ENCODE measurements around the gene FAM24B.
"Not testable (repeated sequence)": the region's sequence is repeated elsewhere in the genome, so short reads cannot be mapped to it uniquely, and the experiment has no call there.

FAM24B gene

DNA sequence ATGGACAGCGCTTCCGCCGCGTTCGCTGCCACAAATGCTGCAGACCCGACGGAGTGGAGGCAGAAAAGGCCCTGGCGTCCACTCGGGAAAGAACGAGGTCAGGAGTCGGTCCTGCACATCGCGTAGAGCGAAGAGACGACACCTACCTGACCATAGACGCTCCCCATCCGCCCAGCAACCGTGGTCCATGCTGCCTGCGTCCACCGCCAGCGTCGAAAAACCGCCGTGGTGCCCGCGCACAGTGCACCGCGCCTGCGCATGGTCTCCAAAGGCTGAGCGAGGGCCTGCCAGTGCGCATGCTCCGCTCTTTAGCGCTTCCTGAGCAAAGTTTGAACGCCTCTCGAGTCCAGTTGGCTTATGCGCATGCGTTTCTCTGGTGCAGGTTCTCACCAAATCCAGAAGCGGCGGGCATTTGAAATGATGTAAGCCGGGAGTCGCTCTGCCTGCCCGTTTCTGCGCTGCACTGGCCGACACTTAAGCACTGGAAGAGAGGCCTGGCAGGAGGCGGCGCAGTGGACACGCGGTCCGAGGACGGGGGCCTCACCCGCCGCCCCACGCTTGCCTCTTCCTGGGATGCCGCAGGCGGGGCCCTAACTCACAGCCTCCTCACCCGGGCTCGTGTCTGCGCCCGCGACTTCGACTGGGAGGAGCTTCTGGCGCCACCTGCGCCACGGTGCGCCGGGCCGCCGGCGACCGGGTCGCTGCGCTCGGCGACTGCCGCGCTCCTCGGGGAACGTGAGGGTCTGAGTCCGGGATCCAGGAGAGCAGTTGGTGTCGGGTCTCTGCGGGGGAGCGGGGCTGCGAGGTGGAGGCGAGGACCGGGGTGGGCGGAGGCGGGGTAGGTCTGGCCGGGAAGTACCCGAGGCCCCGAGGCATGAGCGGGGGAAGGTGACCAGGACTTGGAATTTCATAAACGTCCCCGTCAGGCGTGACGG lies at the start of gene FAM24B:
Gene FAM24B, minus strand, starts transcription at position 243 of the 935 bp plus-strand sequence. CDS start 29,066 bp downstream, outside the sequence.
- DNase-seq, result no peak

DNA sequence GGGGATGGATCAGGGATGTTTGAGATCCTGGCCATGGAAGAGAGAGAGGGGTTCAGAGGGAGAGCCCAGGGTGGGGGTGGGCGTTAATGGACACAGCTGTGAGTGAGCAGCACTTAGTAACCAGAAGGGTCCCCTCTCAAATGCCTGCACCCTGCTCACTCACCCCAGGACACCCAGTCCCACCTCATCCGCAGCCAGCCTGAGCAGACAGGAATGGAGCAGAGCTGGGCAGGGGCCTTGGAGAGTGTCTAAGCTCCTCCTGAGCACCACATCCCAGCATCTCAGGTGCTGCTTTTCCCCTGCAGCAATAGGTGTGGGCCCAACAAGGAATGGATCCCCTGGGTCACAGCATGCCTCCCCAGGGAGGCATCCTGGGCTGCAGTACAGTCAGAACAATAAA lies 36.3 kb upstream of the FAM24B start:
- no peak for DNase-seq

- peak; percentile 1 for DNase-seq
Observed at GRCh38 chr10:122911889-122912484, 32.6 kb upstream of the FAM24B start.

DNA sequence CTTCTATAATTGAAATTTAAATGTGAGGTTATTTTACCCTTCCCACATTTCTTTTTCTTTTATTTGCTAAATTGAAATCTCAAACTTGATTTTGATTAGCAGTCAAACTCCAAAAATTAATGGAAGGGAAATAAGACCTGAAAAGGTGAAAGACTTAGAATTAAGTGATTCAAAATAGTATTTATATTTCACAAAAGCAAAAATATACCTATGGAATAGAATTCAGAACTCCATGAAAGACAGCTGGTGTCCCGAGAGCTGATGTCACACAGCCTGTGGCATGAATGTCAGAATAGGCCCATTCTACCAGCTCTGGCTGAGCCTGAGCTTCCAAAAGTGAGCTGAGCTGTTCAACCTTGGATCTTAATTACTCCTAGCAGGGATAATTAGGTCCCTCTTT lies 30.9 kb upstream of the FAM24B start, which contains the start of gene FAM24A:
Gene FAM24A, plus strand, starts transcription at position 301 of the 400 bp plus-strand sequence. CDS start 1,025 bp downstream, outside the sequence.
- no peak for DNase-seq

GRCh38 chr10:122903861-122904260 lies 24.5 kb upstream of the FAM24B start:
- DNase-seq, result not testable (repeated sequence)

GRCh38 chr10:122894261-122894944 lies 15.0 kb upstream of the FAM24B start:
- DNase-seq, result no peak

GRCh38 chr10:122884166-122884565 lies 4.8 kb upstream of the FAM24B start:
- DNase-seq, result no peak

GRCh38 chr10:122882766-122883165 lies 3.4 kb upstream of the FAM24B start:
- no peak for DNase-seq

DNA sequence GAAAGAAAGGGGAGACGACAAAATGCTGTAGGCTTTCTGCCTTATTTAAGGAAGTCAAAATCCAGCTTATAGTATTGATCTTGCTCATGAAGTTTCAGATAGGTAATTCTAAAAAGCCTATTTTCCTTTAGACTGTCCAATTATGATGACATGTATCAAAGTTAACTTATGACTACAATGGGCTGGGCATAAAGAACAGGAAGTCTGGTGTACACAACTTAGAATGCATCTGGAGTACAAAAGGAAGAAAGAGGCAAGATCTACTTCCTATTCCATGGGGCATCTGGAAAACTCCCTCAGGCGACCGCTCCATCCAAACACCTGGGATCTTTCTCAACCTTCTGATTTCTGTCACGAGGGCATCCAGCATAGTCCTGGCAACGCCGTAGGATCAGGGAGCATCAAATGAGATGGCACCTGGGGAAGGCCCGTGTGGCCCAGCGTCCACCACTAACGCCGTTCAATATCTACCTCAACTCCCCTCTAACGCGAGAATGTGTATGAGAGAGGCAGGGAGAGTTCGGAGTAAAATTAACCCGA lies 512 bp downstream of the FAM24B start:
- no peak for DNase-seq

GRCh38 chr10:122877264-122877663 lies 2.1 kb downstream of the FAM24B start:
- no peak for DNase-seq

DNA sequence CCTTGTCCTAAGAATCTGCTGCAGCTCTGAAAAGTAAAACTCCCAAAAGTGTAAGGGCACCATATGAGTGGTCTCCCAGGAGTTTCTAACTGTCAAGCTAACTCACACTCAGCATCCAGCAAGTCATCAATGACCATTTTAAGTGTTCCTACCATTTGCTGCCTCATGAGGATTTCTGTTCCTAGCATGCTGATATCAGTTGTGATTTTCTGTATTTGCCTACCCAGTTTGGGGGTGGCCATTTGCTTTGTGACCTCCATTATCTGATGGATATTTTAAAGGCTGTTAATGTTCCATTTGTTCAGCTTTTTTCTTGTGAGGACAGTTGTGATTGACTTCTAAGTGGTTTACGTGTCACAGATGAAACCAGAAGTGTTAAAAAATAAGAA lies 2.9 kb downstream of the FAM24B start:
- DNase-seq, result no peak

DNA sequence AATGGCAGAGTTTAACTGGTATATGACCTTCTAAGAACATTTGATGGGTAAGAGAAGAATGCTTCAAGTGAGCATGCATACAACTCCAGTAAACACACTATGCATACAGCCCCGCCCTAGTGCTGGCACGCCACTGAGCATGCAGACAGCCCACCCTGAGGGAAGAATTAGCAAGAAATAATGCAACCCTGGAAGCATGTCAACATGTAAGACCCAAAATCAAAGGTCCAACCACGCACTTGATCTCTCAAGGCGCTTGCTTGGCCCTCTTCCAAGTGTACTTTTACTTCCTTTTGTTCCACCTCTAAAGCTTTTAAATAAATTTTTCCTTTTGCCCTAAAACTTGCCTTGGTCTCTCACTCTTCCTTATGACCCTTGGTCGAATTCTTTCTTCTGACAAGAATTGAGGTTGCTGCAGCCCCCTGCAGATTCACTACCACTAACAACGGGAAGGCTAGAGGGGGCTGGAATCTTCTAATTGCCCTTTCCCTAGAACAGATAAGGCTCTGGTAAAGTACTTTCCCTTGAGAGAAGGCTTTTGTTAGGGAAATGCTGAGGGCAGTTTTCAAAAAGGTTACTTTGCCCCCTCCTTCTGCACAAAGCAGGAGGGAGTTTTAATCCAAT lies 3.4 kb downstream of the FAM24B start:
- DNase-seq, result no peak

GRCh38 chr10:122871947-122872346 lies 7.4 kb downstream of the FAM24B start:
- not testable (repeated sequence) for DNase-seq

- not testable (repeated sequence) for DNase-seq
Observed at GRCh38 chr10:122868768-122869167, 10.6 kb downstream of the FAM24B start.

DNA sequence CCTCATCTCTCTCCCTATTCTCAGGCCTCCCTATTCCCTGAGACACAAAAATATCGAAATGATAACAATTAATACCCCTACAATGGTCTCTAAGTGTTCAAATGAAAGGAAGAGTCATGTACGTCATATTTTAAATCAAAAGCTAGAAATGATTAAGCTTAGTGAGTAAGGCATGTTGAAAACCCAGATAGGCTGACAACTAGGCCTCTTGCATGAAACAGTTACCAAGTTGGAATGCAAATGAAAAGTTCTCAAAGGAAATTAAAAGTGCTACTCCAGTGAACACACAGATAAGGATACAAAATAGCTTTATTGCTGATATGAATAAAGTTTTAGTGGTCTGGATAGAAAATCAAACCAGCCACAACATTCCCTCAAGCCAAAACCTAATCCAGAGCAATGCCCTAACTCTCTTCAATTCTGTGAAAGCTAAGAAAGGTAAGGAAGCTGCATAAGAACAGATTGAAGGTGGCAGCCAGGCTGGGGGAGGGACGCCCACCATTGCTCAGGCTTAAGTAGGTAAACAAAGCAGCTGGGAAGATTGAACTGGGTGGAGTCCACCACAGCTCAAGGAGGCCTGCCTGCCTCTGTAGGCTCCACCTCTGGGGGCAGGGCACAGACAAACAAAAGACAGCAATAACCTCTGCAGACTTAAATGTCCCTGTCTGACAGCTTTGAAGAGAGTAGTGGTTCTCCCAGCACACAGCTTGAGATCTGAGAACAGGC lies 12.5 kb downstream of the FAM24B start:
- not testable (repeated sequence) for DNase-seq

- DNase-seq, result no peak
Observed at GRCh38 chr10:122864901-122865300, 14.5 kb downstream of the FAM24B start.

GRCh38 chr10:122864194-122864592 lies 15.2 kb downstream of the FAM24B start:
- DNase-seq, result no peak

DNA sequence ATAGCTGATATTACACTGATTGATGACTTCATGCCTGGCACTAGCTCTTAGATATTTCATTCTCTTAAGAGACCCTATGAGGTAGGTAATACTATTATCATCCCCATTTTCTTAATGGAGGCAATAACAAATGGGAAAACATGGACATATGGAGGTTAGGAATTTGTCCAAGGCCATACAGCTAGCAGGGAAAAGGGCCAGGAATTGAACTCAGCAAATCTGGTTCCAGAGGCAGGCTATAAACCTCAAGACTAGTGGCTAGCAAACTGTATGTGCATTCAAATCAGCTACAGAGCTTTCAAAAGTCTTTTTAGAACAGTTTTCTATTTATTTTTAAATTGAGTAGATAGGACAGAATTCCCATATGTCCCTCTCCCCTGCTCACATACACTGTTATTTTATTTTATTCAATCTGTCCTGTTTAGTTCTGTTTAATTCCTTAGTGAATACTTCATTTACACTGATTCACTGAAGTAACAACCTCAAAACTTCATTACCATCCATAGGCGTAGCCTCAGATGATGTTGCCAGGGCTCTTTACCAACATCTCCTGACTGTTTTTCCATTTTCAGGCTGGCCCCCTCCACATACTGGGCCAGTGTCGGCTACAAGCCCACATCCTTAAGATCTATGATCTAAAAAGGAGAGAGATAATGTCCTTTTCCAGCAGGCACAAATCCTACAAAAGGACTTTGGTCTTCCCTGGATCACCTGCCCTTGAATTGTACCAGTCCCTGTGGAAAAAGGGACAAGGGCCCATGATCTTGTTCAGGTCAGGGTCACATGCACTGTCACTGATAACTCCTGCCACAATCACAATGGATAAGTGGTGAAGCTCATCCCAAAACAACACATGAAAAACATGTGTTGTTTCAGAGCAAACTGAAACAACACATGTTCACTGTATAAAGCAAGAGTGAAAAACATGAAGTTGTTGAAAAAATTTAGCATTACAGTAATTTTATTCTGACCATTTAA lies 15.9 kb downstream of the FAM24B start:
- DNase-seq, result no peak

DNA sequence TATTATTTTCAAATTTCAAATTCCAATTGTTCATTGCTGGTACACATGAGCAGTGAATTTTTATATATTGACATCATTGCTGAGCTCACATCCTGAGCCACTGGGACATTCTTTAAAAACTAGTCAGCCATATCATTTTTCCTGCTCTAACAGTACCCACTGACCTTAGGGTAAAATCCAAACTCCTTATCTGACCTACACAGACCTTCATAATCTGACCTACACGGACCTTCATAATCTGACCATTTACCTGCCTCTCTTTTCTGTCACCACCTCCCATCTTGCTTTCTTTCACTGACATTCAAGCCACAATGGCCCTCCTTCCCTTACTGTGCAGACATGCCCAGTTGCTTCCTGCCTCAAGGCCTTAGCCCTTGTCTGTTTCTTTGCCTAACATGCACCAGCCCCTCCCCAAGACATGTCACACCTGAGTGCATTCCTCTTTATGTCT lies 17.6 kb downstream of the FAM24B start:
- DNase-seq, result no peak

DNA sequence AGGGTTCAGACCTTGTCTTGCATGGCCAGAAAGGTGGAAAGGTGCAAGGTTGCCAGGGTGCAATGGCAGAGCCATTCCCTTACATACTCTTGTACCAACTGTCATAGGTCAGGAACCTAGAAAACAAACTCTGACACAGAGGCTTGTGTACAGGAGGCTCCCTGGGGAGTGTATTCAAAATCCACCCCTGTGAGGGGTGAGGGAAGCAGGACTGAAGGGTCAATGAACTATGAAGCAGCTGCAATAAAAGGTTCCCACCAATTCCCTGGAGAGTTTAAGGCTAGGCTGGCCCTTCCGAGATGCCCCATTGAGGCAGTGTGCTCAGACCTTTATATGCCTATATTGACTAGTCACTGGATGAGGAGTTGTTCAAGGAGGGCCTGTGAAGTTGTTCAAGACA lies 19.9 kb downstream of the FAM24B start:
- no peak for DNase-seq

- DNase-seq, result not testable (repeated sequence)
Observed at GRCh38 chr10:122858042-122858441, 21.3 kb downstream of the FAM24B start.

Measured in NCI-H1048 (cell line).